Heart left ventricle (tissue), 13 donors: Measurements from ENCODE around the gene SLC30A9.

Experiments
- POLR2A ChIP-seq, 2 donors: fragments of 450-650 bp; IDR thresholded peaks; one replicate each; pipeline ENCODE4 v1.6.1; 2017; ENCODE audit warnings: antibody characterized with exemption in 2 of 2, mild to moderate bottlenecking in 2 of 2, moderate library complexity in 2 of 2
- TF ChIP-seq, protein P1 (sequence below), 12 donors: fragments of 200-600 bp; sonication (generic) in 4 of 12; IDR thresholded peaks; one replicate each; pipeline versions ENCODE4 v1.5.0 to v1.8.0; 2018 to 2022; ENCODE audit warnings: antibody characterized with exemption in 12 of 12, mild to moderate bottlenecking in 5 of 12
- donor health status: ischemic (EF 13 %, LVEDD 7.1; RV severe dilation, severe dysfunction).
- donor health status: DM: no; HTN: yes; CAD: no.
- donor health status: DM: no; HTN: no; CAD: no.
- donor health status: ischemic (EF 25% LVEDD 6.9; RV normal size, moderate dysfunction).
- donor health status: ischemic (EF 25% LVEDD 5.7; RV mildly dilated, moderate dysfunction).
- donor health status: ischemic (EF 35%, LVEDD 5.7; RV mildly dilated, moderate dysfunction).
- donor health status: nonischemic (EF 11% LVEDD 7.7; RV severe dilation, severe dysfunction).
- donor health status: DM: yes; HTN: yes; CAD: no.
- donor health status: PGD.
- donor health status: ischemic (EF 29% LVEDD 5.4; RV normal size, mild dysfunction).
- donor health status: nonischemic (EF 23%, LVEDD 6.1; RV moderate dilation, normal function).

GRCh38 chr4:41981456-41981855 lies 8.9 kb upstream of the SLC30A9 start, which contains the start of gene DCAF4L1:
- TF ChIP-seq, protein P1, sequence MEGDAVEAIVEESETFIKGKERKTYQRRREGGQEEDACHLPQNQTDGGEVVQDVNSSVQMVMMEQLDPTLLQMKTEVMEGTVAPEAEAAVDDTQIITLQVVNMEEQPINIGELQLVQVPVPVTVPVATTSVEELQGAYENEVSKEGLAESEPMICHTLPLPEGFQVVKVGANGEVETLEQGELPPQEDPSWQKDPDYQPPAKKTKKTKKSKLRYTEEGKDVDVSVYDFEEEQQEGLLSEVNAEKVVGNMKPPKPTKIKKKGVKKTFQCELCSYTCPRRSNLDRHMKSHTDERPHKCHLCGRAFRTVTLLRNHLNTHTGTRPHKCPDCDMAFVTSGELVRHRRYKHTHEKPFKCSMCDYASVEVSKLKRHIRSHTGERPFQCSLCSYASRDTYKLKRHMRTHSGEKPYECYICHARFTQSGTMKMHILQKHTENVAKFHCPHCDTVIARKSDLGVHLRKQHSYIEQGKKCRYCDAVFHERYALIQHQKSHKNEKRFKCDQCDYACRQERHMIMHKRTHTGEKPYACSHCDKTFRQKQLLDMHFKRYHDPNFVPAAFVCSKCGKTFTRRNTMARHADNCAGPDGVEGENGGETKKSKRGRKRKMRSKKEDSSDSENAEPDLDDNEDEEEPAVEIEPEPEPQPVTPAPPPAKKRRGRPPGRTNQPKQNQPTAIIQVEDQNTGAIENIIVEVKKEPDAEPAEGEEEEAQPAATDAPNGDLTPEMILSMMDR (IDR thresholded peaks at IDR 0.05): no peak
- no peak for TF ChIP-seq POLR2A (IDR thresholded peaks at IDR 0.05)
